KBM-7 (cell line): ENCODE results near the gene TRIM22.
"Not testable (repeated sequence)": the region's sequence is repeated elsewhere in the genome, so short reads cannot be mapped to it uniquely, and the experiment has no call there.

Experiments used
- DNase-seq: peaks from one replicate; pipeline ENCODE4 v3.0.0-alpha.2; 2015
- in situ Hi-C: fragments of 300-500 bp; cut with MboI; formaldehyde crosslinking; loops from 2 replicates; pipeline ENCODE4 v1.14.3; 2020; ENCODE audit warnings: low sequenced_read_pairs, low pct_unique_long_range_greater_than_20kb, mixed read lengths

TRIM22 gene, protein sequence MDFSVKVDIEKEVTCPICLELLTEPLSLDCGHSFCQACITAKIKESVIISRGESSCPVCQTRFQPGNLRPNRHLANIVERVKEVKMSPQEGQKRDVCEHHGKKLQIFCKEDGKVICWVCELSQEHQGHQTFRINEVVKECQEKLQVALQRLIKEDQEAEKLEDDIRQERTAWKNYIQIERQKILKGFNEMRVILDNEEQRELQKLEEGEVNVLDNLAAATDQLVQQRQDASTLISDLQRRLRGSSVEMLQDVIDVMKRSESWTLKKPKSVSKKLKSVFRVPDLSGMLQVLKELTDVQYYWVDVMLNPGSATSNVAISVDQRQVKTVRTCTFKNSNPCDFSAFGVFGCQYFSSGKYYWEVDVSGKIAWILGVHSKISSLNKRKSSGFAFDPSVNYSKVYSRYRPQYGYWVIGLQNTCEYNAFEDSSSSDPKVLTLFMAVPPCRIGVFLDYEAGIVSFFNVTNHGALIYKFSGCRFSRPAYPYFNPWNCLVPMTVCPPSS

DNA sequence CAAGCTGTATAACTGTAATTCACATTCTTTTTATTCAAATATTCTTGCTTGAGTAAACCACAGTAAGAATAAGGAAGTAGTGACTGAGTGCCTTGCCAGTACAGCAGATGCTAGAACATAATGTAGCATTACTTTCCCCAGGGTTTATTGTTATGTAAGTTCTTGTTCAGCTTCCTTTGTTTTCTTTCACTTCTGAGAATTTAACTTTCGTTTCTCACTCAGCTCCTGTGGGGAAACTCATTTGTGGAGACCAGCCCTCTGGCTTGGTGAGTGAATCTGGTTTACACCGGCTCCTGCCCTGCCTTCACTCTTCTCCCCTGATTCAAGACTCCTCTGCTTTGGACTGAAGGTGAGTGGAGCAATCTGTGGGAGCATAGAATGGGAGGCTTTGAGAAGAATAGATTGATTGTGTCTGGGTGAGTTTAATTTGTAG is at the start of gene TRIM22:
Gene TRIM22 (plus strand): TSS at position 240 of the 433 bp plus-strand sequence. CDS start 6,443 bp downstream, outside the sequence.
- peak; percentile 92 for DNase-seq
- in situ Hi-C loops, result no loop called here

DNA sequence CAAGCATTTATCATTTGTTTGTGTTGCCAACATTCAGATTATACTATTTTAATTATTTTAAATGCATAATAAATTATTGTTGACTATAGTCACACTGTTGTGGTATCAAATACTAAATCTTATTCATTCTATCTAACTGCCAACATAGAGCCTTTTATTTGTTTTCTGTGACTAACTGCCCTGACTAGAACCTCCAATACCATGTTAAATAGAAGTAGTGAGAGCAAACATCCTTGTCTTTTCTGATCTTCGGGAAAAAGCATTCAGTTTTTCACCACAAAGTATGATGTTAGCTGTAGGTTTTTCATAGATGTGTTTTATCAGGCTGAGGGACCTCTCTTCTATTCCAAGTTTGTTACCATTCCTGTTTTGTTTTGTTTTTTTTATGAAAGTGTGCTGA is 49.6 kb upstream of the TRIM22 start:
- no peak for DNase-seq
- in situ Hi-C loops, result no loop called here

DNA sequence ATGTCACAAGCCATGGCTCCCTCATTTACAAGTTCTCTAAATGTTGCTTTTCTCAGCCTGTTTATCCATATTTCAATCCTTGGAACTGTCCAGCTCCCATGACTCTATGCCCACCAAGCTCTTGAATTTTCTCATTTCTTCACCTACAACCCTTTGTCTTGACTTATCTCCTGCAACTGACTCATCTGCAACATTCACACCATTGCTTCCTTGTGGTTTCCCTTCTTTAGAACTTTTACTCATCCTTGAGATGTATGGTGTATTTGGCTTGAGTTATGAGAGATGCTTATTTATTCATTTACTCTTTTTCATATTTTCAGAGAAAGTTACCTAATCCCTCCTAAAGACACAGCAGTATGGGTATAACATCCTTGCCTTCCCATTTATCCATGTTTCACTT is 46.0 kb upstream of the TRIM22 start:
- in situ Hi-C loops, result no loop called here
- no peak for DNase-seq

DNA sequence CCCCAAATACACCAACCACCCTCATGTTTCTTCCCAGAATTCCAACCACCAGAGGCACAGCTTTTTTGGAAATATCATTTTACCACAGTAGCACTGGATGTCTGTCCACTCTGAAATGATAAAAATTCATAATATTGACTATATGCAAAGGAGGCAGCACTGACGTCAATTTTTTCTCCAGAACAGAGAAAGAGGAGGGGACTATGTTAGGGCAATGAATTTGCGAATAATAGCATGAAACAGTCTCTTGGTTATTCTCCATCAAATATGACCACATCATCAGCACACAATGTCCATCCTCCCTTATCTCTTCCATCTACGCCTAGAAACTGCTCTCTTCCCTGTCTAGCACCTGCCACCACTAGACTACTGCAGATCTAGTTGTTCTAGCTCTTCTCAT is 43.5 kb upstream of the TRIM22 start:
- in situ Hi-C loops, result no loop called here
- DNase-seq, result no peak

DNA sequence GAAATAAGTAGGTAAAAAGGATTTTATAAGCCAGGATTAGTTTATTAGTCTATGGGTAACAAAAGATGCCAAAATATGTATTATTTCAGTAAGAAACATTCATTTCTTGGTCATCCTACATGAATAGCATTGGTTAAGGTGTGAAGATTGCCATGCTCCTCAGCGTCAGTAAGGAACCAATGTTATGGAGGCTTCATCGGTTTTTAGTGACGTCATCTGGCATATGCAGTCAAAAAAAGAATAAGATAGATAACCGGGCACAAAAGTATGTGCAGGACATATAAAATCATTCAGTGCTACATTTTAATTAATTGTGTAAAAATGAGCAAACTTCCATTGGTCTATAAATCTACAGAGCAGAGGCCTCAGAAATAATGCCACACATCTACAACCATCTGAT is 34.1 kb upstream of the TRIM22 start:
- in situ Hi-C loops, result no loop called here
- no peak for DNase-seq

DNA sequence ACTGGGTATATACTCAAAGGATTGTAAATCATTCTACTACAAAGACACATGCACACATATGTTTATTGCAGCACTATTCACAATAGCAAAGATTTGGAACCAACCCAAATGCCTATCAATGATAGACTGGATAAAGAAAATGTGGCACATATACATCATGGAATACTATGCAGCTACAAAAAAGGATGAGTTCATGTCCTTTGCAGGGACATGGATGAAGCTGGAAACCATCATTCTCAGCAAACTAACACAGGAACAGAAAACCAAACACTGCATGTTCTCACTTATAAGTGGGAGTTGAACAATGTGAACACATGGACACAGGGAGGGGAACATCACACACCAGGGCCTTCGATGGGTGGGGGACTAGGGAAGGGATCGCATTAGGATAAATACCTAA is 32.6 kb upstream of the TRIM22 start:
- DNase-seq, in situ Hi-C loops: not testable (repeated sequence)

DNA sequence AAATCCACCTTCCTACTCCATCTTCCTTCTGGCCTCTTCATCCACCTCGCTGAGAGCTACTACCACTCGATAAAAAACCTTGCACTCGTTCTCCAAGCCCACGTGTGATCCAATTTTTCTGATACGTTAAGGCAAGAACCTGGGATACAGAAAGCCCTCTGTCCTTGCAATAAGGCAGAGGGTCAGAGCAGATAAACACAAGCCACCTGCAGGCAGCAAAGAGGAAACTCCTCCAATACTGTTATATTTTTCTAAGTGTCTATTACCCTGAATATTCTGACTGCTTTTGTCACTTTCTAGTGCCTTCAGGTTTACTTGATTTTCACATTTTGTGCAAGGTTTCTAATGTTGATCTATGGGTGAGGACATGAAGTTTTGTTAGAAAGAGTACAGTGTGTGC is 31.3 kb upstream of the TRIM22 start:
- no peak for DNase-seq
- in situ Hi-C loops, result no loop called here

DNA sequence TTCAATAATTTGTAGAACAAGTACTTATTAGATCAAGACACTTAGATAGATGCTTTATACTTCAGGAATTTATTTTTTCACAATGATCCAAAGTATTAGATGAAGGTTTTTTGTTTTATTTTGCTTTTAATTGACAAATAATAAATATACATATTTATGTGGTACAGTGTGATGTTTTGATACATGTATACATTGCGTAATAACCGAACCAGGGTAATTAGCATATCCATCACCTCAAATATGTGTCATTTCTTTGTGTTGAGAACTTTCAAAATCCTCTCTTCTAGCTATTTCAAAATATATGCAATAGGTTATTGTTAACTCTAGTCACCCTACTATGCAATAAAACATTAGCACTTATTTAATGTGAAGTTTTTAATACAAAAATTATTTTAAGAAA is 26.1 kb upstream of the TRIM22 start:
- DNase-seq, result no peak
- in situ Hi-C loops, result no loop called here

DNA sequence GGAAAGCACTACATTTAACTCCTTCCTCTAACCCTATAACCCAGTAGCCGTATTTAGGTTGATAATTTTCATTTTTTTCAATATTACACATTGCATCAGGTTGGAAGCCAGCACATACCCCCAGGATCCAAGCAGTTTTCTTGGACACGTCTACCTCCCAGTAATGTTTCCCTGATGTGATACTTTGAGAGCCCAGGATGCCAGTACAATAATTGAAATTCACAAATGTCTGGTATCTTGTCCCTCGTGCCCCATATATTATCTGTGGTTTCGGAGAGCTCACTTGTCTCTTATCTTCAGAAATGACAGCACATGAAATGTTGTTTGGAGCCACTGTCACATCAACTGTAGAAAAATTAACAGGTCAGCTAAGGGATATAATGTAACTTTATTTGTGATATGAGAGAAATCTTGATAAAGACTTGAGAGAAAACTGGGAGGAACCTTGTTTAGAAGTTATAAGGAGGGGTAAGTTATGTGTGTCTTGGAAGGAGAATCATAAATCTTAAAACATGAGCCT is 24.5 kb upstream of the TRIM22 start:
- no peak for DNase-seq
- in situ Hi-C loops, result no loop called here

DNA sequence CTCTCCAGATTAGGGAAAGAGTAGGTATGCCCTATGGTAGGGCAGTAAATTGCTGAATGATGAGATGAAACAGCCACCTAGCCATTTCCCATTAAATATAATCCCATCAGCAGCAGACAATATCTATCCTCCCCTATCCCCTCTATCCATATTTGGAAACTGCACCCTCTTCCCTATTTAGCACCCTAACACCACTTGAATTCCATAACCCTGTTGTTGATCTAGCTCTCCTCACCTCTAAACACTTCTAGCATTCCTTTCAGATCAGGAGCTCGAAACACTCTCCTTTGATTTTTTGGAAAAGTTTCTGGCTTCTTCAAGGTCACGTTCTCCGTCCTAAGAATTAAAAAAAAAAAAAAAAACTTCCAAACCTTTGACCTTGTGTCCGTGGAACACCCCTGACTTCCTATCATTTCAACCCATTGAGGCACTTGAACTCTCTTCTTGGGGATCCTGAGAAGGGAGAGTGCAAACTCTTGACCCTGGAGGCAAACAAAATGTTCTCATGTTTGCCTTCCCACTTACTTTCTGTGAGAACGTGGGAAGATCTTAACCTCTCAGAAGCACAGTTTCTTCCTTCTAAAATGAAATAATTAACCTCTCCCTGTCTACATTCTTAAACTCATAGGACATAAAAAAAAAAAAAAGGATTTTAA is 23.7 kb upstream of the TRIM22 start:
- DNase-seq, result no peak
- in situ Hi-C loops, result no loop called here

DNA sequence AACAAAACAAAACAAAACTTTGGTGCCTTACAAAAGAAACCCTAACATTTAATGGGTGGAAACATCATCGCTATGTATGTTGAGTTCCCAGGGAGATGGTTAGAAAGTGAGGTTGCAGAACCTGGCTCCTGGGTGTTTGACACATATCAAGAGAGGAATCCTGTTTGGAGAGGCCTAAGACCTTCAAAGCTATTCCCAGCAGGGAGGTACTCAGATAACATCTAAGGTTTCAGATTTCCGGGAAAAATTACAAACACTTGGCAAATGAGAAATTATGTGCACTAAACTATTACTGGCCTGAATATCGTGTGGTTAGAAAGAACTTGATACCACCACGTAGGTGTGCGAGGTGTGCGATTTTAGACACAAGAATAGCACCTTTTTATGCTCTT is 23.2 kb upstream of the TRIM22 start:
- in situ Hi-C loops, result no loop called here
- no peak for DNase-seq

DNA sequence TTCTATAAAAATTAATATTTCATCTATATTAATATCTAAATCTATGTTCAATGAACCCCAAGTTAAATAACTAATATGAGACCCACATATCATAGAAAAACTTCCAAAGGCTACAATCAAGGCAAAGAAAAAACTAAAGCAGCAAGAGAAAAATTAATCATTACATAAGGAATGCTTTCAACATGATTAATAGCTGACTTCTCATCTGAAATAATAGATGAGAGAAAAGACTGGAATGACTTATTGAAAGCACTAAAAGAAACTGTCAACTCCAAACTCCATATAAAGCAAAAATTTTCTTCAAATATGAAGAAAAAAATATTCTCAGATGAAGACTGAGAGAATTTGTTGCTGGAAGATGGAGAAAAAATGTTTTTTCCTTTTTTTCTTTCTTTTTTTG is 17.8 kb upstream of the TRIM22 start:
- DNase-seq, result no peak
- in situ Hi-C loops, result no loop called here

DNA sequence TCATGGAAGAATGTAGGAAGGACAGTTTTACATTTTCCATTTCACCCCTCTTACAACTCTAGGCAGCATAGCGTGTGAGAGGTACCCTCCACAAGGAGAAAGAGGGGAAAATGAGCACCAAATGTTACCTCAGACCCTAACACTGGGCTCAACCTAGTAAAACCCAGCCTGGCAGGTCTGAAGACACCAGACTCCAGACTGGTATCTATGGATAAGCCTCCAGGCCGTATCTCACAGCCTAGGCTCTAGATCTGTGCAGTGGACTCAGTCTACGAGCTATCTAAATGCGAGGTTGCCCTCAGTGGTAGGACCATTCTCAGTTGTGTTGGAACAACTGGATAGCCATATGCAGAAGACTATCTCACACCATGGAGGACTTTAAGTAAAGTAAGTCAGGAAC is 15.2 kb upstream of the TRIM22 start:
- in situ Hi-C loops, result no loop called here
- DNase-seq, result no peak

DNA sequence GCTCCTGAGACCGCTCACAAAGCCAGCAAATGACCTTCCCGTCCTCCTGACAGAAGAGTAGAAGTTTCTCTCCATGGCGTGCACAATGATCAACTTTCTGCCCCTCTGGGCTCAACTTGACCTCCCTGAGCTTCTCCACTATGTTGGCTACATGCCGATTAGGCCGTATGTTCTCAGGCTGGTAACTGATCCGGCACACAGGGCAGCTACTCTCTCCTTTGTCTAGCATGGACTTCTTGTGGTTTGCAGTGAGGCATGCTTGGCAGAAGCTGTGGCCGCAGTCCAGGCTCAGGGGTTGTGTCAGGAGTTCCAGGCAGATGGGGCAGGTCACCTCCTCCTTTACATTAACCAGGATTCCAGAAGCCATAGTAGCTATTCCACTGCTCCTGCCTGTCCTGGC is 9.8 kb upstream of the TRIM22 start:
- in situ Hi-C loops, result no loop called here
- DNase-seq, result no peak

DNA sequence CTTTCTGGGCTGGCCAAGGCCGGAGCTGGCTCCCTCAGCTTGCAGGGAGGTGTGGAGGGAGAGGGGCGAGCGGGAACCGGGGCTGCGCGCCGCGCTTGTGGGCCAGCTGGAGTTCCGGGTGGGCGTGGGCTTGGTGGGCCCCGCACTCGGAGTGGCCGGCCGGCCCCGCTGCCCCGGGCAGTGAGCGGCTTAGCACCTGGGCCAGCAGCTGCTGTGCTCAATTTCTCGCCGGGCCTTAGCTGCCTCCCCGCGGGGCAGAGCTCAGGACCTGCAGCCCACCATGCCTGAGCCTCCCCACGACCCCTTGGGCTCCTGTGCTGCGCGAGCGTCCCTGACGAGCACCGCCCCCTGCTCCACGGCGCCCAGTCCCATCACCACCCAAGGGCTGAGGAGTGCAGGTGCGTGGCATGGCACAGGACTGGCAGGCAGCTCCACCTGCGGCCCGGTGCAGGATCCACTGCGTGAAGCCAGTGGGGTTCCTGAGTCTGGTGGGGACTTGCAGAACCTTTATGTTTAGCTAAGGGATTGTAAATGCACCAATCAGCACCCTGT is 6.6 kb upstream of the TRIM22 start:
- DNase-seq, in situ Hi-C loops: not testable (repeated sequence)

DNA sequence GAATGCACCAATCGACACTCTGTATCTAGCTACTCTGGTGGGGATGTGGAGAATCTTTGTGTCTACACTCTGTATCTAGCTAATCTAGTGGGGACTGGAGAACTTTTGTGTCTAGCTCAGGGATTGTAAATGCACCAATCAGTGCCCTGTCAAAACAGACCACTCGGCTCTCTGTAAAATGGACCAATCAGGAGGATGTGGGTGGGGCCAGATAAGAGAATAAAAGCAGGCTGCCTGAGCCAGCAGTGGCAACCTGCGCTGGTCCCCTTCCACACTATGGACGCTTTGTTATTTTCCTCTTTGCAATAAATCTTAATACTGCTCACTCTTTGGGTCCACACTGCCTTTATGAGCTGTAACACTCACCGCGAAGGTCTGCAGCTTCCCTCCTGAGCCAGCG is 6.0 kb upstream of the TRIM22 start:
- DNase-seq, result peak; percentile 27
- in situ Hi-C loops, result not testable (repeated sequence)

DNA sequence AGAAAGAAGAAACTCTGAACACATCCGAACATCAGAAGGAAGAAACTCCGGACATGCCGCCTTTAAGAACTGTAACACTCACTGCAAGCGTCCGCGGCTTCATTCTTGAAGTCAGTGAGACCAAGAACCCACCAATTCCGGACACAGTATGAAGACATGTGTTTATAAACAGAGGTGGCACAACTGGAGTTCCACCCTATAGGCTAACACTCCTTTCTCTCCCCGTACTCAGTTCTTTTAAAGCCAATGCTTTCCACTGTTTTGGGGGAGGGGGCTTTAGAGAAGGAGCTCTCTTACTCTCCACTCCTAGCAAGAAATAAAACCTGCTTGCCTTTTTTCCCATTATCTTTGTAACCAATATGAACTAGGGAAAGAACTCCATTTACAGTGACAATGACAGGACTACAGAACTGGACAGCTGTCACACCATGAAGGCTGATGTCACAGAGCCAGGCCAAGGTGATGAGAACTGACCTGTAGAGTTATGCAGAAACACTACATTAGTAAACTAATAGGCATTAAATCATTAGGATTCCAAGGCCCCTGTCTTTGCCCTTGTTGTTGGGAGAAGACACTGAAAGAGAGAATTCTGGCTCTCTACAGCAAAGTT is 5.4 kb upstream of the TRIM22 start:
- DNase-seq, result no peak
- in situ Hi-C loops, result no loop called here

DNA sequence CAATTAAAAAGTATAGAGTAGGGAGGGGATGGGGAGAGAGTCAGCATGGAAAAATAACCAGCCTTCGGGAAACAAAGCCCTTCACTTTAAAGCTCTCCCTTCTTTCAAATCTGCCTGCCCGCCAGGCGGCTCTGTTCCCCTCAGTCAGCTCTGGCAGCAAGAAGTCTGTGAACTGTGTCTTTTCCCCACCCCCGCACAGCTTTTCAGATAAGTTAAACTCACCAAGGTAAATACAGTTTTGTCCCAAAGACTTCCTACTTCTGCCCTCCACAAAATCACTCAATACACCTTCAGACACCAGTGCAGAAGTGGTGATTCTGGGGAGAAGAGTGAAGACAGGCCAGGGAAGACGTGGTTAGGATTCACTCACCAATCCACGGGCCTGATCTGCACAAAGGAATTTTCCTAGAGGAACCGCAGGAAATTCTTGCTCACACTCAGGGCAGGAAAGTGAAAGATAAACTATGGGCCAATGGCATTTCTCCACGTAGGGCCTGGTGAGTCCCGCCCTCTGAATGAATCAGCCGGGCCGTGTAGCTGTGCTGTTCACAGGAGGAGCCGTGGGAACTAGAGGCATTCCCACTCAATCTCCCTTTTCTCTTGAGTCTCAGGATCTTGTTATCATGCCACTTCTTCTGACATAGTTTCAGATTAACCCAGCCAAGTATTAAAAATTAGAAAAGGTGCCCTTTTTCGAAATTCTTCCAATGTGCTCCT is 4.8 kb upstream of the TRIM22 start, which contains the start of gene TRIM5:
Gene TRIM5 (minus strand): TSS at position 429 of the 717 bp plus-strand sequence. CDS start 4,897 bp downstream, outside the sequence.
- in situ Hi-C loops, result no loop called here

DNA sequence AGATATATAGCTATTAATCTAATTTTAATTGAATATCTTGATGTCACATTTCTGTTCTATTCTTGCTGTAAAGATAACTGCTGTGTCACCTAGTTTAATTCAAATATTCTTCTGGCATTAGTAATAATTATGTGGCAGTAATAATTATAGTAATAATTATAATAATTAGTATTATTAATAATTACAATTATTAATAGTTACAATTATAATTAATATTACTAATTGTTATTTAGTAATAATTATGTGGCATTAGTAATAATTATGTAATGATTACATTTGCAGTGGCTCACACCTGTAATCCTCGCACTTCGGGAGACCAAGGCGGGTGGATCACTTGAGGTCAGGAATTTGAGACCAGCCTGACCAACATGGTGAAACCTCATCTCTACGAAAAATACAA is 3.2 kb upstream of the TRIM22 start:
- DNase-seq, result no peak
- in situ Hi-C loops, result no loop called here

More for the DNA sequence above, 4.8 kb upstream of the TRIM22 start, which contains the start of gene TRIM5:
- peak; percentile 91 for DNase-seq
